ENCODE results near the gene SLC36A1. TPM values are rescaled to one million over a fixed set of nuclear protein-coding genes. Genes with fewer than 3 reads are reported as not detected.
A peak's percentile ranks its signal among the peaks of the same experiment; 100 is the strongest.
"Not testable (repeated sequence)": the region's sequence is repeated elsewhere in the genome, so short reads cannot be mapped to it uniquely, and the experiment has no call there.

Gene SLC36A1
- polyA plus RNA-seq (ENCODE audit: insufficient read length), result 26.4 TPM

GRCh38 chr5:151447174-151448037, at the start of gene SLC36A1:
SLC36A1 (plus strand) TSS chr5:151447603; CDS start chr5:151458793, 11,190 bp downstream.
- peak; percentile 75 for DNase-seq (ENCODE audit: low read depth)

GRCh38 chr5:151405334-151406160, 41.9 kb upstream of the SLC36A1 start:
- no peak for DNase-seq (ENCODE audit: low read depth)

DNA sequence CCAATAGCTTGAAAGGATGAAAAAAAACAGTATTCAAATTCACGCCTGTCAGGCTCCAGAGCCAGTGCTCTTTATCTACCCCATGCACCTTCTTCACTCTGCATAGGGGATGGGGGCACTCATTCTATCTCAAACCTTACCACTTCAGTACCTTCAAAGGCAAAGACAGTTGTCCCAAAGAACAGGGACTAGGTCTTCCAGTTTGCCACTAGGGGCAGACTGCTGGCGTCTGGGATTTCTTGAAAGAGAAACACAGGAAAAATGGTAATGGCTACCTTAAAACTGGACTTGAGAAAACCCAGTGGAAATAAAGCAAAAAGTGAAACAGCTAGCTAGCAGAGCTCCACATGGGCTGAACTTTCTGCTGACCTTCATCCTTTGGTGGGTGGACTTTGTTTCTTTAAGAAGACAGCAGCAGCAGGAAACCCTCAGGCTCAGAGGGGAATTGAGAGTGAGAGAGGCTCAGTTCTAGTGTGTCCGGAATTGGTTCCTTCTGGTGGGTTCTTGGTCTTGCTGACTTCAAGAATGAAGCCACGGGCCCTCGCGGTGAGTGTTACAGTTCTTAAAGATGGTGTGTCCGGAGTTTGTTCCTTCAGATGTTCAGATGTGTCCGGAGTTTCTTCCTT, 41.0 kb upstream of the SLC36A1 start:
- no peak for DNase-seq (ENCODE audit: low read depth)

DNA sequence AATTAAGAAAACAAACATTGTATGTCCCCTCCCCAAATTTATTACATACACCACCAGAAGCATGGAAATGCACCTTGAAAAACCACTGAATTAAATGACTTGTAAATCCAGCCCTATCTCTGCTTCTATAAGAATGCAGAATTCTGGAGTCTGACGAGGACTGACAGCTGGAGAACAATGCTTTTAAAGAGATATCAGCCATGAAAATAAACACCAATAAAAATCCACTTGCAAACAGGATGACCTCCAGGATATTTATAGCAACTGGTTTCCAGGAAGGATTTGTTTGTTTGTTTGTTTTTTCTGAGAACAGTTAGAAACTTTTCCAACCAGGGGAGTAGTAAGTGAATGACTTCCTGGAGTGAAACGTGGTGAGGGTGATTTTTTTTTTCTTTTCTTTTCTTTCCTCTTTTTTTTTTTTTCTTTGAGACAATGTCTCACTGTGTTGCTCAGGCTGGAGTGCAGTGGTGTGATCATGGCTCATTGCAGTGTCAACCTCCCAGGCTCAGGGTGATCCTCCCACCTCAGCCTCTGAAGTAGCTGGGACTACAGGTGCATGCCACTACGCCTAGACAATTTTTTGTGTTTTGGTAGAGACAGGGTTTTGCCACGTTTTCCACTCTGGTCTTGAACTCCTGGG, 38.7 kb upstream of the SLC36A1 start:
- no peak for DNase-seq (ENCODE audit: low read depth)

- no peak for DNase-seq (ENCODE audit: low read depth)
Measured at GRCh38 chr5:151413800-151414199, 33.6 kb upstream of the SLC36A1 start.

- DNase-seq (ENCODE audit: low read depth), result no peak
Measured at GRCh38 chr5:151414536-151414935, 32.9 kb upstream of the SLC36A1 start.

GRCh38 chr5:151417712-151418111, 29.7 kb upstream of the SLC36A1 start:
- DNase-seq (ENCODE audit: low read depth), result no peak

DNA sequence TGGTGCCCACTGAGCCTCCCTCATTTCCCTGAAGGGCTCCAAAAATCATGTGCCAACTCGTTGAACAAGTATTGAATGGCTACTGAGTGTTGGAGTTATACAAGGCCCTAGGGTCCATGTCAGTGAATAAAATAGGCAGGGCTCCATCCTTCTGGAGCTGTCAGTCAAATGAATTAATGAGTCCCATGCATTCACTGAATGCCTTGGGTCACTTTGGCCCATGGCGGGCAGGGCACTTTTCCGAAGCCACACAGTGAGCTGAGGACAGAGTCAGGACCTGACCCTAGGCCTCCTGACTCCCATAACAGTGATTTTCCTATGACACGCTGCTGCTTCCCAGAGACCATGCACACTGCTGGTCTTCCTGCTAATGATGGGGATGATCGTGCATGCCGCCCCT, 27.3 kb upstream of the SLC36A1 start:
- no peak for DNase-seq (ENCODE audit: low read depth)

- no peak for DNase-seq (ENCODE audit: low read depth)
Measured at GRCh38 chr5:151424892-151425523, 22.4 kb upstream of the SLC36A1 start.

GRCh38 chr5:151426347-151426746, 21.1 kb upstream of the SLC36A1 start:
- not testable (repeated sequence) for DNase-seq (ENCODE audit: low read depth)

- DNase-seq (ENCODE audit: low read depth), result no peak
Measured at GRCh38 chr5:151427258-151427657, 20.1 kb upstream of the SLC36A1 start.

DNA sequence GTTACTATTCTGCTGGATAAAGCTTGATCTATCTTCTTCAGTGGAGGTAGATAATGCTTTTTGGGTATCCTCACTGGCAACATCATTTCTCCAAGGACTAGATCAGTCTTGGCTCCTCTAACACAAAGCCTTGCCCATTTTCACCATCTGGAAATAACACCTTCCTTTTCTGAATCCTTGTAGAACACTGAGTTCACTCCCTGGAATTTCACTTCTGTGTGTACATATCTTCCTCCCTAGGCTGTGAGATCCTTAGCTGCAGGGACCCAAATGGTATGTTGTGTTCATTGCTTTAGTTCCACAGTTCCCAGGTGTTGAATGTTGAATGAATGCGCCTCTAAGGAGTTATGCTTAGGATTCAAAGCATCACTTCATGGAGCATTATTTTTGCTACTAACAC, 16.7 kb upstream of the SLC36A1 start:
- no peak for DNase-seq (ENCODE audit: low read depth)

DNA sequence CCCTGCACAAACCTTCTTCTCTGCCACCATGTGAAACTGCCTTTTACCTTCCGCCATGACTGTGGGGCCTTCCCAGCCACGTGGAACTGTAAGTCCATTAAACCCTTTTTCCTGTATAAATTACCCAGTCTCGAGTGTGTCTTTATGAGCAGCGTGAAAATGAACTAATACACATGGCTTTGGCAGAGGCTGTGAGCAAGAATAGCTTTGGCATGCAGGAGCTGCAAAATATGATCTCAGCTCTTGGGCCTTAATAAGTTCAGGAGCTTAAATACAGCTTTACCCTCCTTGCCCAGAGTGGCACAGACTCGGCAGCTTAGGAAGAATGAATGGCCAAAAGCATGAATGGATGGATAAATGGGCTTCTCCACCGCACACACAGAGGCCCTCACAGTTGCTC, 15.7 kb upstream of the SLC36A1 start:
- DNase-seq (ENCODE audit: low read depth), result no peak

GRCh38 chr5:151432210-151432609, 15.2 kb upstream of the SLC36A1 start:
- DNase-seq (ENCODE audit: low read depth), result no peak

DNA sequence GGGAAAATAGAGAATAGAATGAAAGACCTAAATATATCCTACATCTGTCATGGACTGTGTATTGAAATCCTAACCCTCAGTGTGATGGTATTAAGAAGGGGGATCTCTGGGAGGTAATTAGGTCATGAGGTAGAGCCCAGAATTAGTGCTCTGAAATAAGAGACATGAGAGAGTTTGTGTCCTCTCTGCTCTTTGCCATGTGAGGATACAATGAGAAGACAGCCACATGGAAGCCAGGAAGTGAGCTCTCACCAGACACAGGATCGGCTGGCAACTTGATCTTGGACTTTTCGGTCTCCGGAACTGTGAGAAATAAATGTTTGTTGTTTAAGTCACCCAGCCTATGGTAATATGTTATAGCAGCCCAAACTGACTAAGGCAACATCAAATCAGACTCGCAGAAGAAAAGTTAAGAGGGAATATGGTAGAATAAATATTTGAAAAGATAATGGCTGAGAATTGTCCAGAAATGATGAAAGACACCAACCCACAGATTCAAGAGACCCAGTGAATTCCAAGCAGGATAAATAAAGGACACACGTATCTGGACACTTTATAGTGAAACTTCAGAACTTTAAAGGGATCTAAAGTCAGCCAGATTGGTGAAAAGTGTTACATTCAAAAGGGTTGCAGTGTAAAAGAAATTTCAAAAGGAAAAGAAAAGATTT, 12.7 kb upstream of the SLC36A1 start:
- no peak for DNase-seq (ENCODE audit: low read depth)

DNA sequence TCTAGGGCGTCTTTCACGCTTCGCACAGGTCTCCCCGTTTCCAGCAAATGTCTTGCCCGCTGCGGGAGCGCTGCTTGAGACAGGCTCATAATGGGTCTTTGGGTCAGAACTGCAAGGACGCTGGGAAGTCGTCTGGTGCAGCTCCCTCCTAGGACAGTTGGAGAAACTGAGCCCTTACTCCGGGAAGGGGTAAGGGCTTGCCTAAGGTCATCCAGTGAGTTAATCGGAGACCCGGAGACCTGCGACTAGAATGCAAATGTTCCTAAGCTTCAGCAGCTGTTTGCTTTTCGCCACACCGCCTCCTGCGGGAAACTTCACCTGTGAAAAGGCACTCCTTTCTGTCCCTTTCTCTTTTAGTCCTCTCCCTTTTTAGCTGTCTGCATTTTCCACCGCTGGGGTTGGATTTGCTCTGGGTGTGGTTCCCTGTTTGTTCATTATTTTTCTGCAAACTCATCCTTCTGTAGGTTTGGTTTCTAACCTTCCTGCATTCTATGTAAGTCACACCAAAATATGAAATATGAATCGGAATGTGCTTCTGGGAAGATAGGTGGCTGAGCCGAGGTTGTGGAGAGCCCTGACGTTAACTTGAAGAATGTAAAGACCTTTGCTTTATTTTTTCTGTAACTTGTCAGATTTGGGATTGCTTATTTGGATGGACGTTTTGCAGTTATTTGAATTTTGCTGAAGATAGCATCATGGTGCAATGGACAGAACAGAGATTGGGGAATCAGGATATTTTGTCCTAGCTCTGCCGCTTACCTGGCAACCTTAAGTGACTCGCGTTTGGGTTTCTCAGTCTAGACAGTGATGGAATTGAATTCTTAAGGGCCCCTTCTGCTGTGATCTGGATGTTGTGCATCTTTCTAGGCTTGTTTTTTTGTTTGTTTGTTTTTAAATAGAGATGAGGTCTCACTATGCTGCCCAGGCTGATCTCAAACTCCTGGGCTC, 909 bp downstream of the SLC36A1 start:
- no peak for DNase-seq (ENCODE audit: low read depth)

DNA sequence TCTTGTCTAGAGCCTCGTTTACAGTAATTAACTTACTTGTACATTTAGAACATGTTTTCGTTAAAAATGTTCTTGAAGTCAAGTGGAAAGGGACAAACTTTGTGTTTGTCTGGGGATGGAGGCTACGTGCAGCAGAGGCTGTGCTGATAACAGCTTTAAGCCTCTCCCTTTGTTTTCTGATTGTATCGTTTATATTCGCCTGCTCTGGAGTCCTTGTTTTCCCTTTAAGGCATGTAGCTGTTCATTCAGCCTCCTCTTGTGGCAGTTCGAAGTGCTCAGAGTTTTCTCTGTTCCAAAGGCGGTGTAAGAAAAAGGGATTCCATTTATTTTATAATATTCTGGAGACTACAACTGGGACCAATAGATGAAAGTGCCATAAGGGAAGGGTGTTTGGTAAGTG, 1.9 kb downstream of the SLC36A1 start:
- no peak for DNase-seq (ENCODE audit: low read depth)

DNA sequence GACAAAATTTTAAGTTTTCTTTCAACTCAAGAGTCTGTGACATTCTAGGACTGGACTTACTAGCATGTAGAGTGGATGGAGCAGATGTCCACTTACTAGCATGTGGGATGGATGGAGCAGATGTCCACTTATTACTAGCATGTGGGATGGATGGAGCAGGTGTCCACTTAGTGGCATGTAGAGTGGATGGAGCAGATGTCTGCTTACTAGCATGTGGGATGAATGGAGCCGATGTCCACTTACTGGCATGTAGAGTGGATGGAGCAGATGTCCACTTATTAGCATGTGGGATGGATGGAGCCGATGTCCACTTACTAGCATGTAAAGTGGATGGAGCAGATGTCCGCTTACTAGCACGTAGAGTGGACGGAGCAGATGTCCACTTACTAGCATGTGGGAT, 2.4 kb downstream of the SLC36A1 start:
- DNase-seq (ENCODE audit: low read depth), result no peak

- DNase-seq (ENCODE audit: low read depth), result no peak
Measured at GRCh38 chr5:151450605-151451004, 3.2 kb downstream of the SLC36A1 start.
